OCI-LY7 (cell line): ENCODE measurements around the gene RCVRN.

ENCODE experiments used
- CTCF ChIP-seq: fragments of 200-600 bp; sonication (generic); conservative IDR thresholded peaks from 2 replicates; pipeline ENCODE4 v1.5.1; 2014; ENCODE audit warnings: mild to moderate bottlenecking, antibody characterized with exemption, low read length, moderate library complexity, mixed read lengths
- EZH2phosphoT487 ChIP-seq: fragments of 200-600 bp; sonication (generic); IDR thresholded peaks from 2 replicates; pipeline ENCODE4 v1.6.1; 2018; ENCODE audit warnings: low read depth, borderline replicate concordance, mild to moderate bottlenecking, mixed run types, antibody characterized with exemption, low read length, moderate library complexity, mixed read lengths

GRCh38 chr17:9868552-9868951 lies 36.5 kb downstream of the RCVRN start:
- TF ChIP-seq CTCF (no peak), EZH2phosphoT487 (no peak)
